AG09309 (cell line): ENCODE data around the gene SMIM35.

Experiments
- DNase-seq: peaks from one replicate; pipeline ENCODE4 v3.0.0-alpha.2; 2010; ENCODE audit warnings: low read depth
- H3K4me3 ChIP-seq: 2 replicates; pipeline ENCODE4 v1.5.1; 2011; ENCODE audit warnings: mild to moderate bottlenecking, low read depth, low read length, moderate library complexity; ENCODE audit not compliant: control insufficient read depth
- TF ChIP-seq, protein P1 (sequence below): IDR thresholded peaks from 2 replicates; pipeline ENCODE4 v1.5.1; 2011; ENCODE audit warnings: mild to moderate bottlenecking, low read depth, low read length, inconsistent platforms; ENCODE audit not compliant: insufficient read depth, control insufficient read depth; ENCODE audit errors: missing control alignments

The SMIM35 gene

DNA sequence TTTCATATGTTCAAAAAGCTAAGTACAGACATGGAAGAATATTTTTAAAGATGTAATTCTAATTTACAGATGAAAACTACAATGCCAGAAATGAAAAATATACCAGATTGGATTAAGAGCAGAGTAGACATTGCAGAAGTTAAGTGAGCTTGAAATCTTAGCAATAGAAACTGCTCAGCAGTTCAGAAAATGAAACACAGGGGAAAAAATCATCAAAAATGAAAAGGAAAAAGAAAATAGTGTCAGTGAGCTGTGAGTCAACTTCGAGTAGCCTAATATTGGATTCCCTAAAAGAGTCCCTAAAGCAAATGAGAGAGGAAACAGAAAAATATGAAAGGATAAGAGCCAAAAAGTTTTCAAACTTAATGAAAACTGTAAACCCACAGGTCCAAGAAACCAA is 126.4 kb downstream of the SMIM35 start:
- TF ChIP-seq, protein P1, sequence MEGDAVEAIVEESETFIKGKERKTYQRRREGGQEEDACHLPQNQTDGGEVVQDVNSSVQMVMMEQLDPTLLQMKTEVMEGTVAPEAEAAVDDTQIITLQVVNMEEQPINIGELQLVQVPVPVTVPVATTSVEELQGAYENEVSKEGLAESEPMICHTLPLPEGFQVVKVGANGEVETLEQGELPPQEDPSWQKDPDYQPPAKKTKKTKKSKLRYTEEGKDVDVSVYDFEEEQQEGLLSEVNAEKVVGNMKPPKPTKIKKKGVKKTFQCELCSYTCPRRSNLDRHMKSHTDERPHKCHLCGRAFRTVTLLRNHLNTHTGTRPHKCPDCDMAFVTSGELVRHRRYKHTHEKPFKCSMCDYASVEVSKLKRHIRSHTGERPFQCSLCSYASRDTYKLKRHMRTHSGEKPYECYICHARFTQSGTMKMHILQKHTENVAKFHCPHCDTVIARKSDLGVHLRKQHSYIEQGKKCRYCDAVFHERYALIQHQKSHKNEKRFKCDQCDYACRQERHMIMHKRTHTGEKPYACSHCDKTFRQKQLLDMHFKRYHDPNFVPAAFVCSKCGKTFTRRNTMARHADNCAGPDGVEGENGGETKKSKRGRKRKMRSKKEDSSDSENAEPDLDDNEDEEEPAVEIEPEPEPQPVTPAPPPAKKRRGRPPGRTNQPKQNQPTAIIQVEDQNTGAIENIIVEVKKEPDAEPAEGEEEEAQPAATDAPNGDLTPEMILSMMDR: no peak
- DNase-seq: no peak
- H3K4me3 ChIP-seq: no peak overlapping the region

DNA sequence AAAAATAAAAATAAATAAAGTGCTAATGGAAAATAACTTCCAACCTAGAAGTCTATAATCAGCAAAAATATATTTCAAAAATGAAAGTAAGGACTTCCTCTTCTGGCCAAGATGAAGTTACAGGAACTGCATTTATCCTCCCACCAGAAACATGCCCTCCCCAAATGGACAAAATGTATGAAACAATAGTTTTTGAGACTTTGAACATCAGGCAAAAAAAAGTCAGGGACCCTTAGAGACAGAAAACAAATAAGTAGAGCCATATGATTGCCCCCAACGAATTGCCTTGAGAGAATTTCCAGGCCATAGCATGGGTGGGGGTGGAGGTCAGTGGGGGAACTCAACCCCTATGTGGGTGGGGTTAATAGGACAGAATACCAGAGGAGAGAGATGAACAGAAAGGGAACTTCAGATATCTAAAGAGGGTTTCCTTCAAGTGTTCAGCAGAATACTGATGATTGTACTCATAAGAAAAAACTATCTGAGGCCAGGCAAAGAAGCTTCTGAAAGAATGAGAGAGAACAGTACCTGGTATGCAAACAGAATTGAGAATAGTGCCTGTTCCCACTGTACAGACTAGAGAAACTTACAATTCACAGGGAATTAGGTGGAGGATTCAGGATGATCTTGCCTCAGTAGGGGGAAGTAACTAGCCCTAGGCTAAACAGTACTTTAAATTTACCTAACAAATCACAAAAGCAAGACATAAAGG is 127.2 kb downstream of the SMIM35 start:
- DNase-seq: no peak
- TF ChIP-seq, protein P1: no peak
- no peak overlapping the region for H3K4me3 ChIP-seq

DNA sequence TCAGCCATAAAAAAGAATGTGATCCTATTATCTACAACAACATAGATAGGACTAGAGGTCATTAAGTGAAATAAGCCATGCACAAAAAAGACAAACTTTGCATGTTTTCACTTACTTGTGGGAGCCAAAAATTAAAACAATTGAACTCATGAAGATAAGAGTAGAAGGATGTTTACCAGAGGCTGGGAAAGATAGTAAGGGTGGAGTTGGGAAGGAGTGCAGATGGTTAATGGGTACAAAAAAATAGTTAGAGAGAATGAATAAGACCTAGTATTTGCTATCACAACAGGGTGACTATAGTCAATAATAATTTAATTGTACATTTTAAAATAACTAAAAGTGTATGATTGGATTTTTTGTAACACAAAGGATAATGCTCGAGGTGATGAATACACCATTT is 127.8 kb downstream of the SMIM35 start:
- H3K4me3 ChIP-seq: no peak overlapping the region
- TF ChIP-seq, protein P1: no peak
- DNase-seq: no peak
